Progenitor cell of endocrine pancreas (in vitro differentiated cells): ENCODE results near the gene INAFM2. TPM values are rescaled to one million over a fixed set of nuclear protein-coding genes. Genes with fewer than 3 reads are reported as not detected.

ENCODE experiments used
- DNase-seq: peaks from one replicate; pipeline ENCODE4 v3.0.0; 2021; ENCODE audit warnings: low spot score; ENCODE audit not compliant: unreplicated experiment
- H3K27ac Mint-ChIP-seq: 2 replicates; pipeline ENCODE4 v1.8.0; 2021; ENCODE audit warnings: mild to moderate bottlenecking, moderate library complexity, mixed read lengths
- H3K27me3 Mint-ChIP-seq: 2 replicates; pipeline ENCODE4 v1.8.0; 2021; ENCODE audit warnings: mixed read lengths
- H3K36me3 Mint-ChIP-seq: 2 replicates; pipeline ENCODE4 v1.8.0; 2022; ENCODE audit warnings: mixed read lengths; ENCODE audit not compliant: insufficient read depth
- H3K4me1 Mint-ChIP-seq: 2 replicates; pipeline ENCODE4 v1.8.0; 2021; ENCODE audit warnings: low read depth, mixed read lengths
- H3K4me3 Mint-ChIP-seq: 2 replicates; pipeline ENCODE4 v1.8.0; 2021; ENCODE audit warnings: low read depth, mild to moderate bottlenecking, moderate library complexity, mixed read lengths
- H3K9me3 Mint-ChIP-seq: 2 replicates; pipeline ENCODE4 v1.8.0; 2021; ENCODE audit warnings: low read depth, mixed read lengths
- CTCF ChIP-seq: fragments of 200-600 bp; sonication (generic); IDR thresholded peaks from one replicate; pipeline ENCODE4 v1.5.0; 2021; ENCODE audit warnings: antibody characterized with exemption, mild to moderate bottlenecking; ENCODE audit not compliant: unreplicated experiment
- total RNA-seq: library from RNA; stranded (reverse); gene quantifications from 2 replicates; pipeline ENCODE4 v1.2.1, GENCODE V29; 2021

INAFM2 gene
- total RNA-seq, 1 donor from 2014 or later, result 14.9 TPM

- no peak for TF ChIP-seq CTCF
- Mint-ChIP-seq H3K27me3 (peaks cover 73% of the 10 kb centered on the region), H3K36me3 (no peaks in the 10 kb centered on the region), H3K27ac (no peak overlapping the region), H3K4me3 (peak overlapping the region; percentile 72), H3K4me1 (peaks cover 3% of the 10 kb centered on the region), H3K9me3 (no peaks in the 10 kb centered on the region)
- DNase-seq, result no peak
These were observed 33.8 kb downstream of the INAFM2 start for GRCh38 chr15:40357246-40357645.

GRCh38 chr15:40357723-40358470, 34.4 kb downstream of the INAFM2 start, which contains the start of gene DISP2:
Gene DISP2 (plus strand): TSS chr15:40358219. CDS start chr15:40358322, 103 bp downstream.
- Mint-ChIP-seq H3K27me3 (peaks cover 74% of the 10 kb centered on the region), H3K27ac (peak within 1 kb of the TSS; percentile 74), H3K9me3 (no peaks in the 10 kb centered on the region), H3K36me3 (no peaks in the 10 kb centered on the region), H3K4me3 (peak within 1 kb of the TSS; percentile 72), H3K4me1 (peaks cover 3% of the 10 kb centered on the region)
- DNase-seq, result peak; percentile 92
- no peak for TF ChIP-seq CTCF

GRCh38 chr15:40358471-40359353, 35.2 kb downstream of the INAFM2 start:
- peaks cover 3% of the 10 kb centered on the region for H3K4me1 Mint-ChIP-seq
- no peaks in the 10 kb centered on the region for H3K36me3 Mint-ChIP-seq
- peaks cover 74% of the 10 kb centered on the region for H3K27me3 Mint-ChIP-seq
- H3K27ac Mint-ChIP-seq, result peak overlapping the region; percentile 74
- peak overlapping the region; percentile 70 for H3K4me3 Mint-ChIP-seq
- peak; percentile 6 for TF ChIP-seq CTCF
- no peaks in the 10 kb centered on the region for H3K9me3 Mint-ChIP-seq
- no peak for DNase-seq

DNA sequence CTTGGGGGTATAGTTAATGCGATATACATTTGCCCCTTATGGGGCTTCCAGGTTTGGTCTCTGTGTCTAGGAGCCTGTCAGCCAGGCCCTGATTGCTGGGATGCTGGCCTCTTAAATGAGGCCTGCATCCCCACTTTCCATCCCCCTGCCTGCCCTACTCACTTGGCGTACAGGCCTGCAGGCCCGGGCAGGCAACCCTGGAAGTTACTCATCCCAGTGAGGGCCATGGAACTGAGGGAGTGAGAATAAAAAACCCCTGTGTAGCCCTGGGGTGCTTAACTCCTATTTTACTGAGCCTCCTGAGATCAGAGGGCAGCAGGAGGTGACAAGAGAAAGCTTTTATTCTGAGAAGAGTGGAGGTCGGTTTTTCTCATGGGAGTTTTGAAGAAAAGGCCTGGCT, 36.5 kb downstream of the INAFM2 start:
- Mint-ChIP-seq H3K9me3 (no peaks in the 10 kb centered on the region), H3K4me1 (peaks cover 1% of the 10 kb centered on the region), H3K27ac (no peak overlapping the region), H3K36me3 (no peaks in the 10 kb centered on the region), H3K27me3 (peaks cover 72% of the 10 kb centered on the region), H3K4me3 (no peak overlapping the region)
- no peak for DNase-seq
- TF ChIP-seq CTCF, result no peak

DNA sequence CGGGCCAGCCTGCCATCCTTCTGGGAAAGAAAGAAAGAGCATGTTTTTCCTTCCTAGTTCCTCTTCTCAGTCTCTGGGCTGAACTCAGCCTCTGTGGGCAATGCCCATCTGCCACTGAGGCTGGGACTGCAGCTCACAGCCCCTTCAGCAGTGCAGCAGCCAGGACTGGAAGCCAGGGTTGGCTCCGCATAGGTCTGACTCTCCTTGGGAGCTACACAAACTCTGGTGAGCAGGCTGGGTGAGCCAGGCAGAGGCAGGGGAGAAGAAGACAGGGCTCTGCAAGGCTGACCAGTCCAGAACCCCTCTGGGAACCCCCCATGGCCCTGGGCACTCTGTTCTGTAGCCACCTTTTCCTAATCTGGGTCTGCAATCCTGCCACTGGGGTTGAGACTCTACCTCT, 38.1 kb downstream of the INAFM2 start:
- H3K36me3 Mint-ChIP-seq, result no peaks in the 10 kb centered on the region
- no peaks in the 10 kb centered on the region for H3K9me3 Mint-ChIP-seq
- TF ChIP-seq CTCF, result no peak
- no peak overlapping the region for H3K27ac Mint-ChIP-seq
- H3K27me3 Mint-ChIP-seq, result peaks cover 78% of the 10 kb centered on the region
- H3K4me3 Mint-ChIP-seq, result no peak overlapping the region
- no peak for DNase-seq
- peaks cover 1% of the 10 kb centered on the region for H3K4me1 Mint-ChIP-seq
